HUES48 (cell line): ENCODE results near the gene SLC34A1.
A peak's percentile ranks its signal among the peaks of the same experiment; 100 is the strongest.
"Not testable (repeated sequence)": the region's sequence is repeated elsewhere in the genome, so short reads cannot be mapped to it uniquely, and the experiment has no call there.

Experiments used
- H3K27ac ChIP-seq: one replicate; pipeline ENCODE4 v1.7.0; 2013; ENCODE audit warnings: low read depth, low read length, inconsistent platforms
- H3K27me3 ChIP-seq: 2 replicates; pipeline ENCODE4 v1.6.1; 2013; ENCODE audit warnings: mild to moderate bottlenecking, low read length; ENCODE audit not compliant: control insufficient read depth, insufficient read depth
- H3K36me3 ChIP-seq: 2 replicates; pipeline ENCODE4 v1.6.1; 2013; ENCODE audit warnings: low read length; ENCODE audit not compliant: control insufficient read depth, insufficient read depth
- H3K4me1 ChIP-seq: 2 replicates; pipeline ENCODE4 v1.6.1; 2013; ENCODE audit warnings: mild to moderate bottlenecking, low read length; ENCODE audit not compliant: control insufficient read depth, insufficient read depth
- H3K4me3 ChIP-seq: 2 replicates; pipeline ENCODE4 v1.5.1; 2013; ENCODE audit warnings: mild to moderate bottlenecking, low read depth, low read length
- H3K9ac ChIP-seq: 2 replicates; pipeline ENCODE4 v1.6.1; 2013; ENCODE audit warnings: mild to moderate bottlenecking, low read depth, low read length, moderate library complexity
- H3K9me3 ChIP-seq: 2 replicates; pipeline ENCODE4 v1.6.1; 2013; ENCODE audit warnings: low read length; ENCODE audit not compliant: control insufficient read depth, insufficient read depth

The SLC34A1 gene

GRCh38 chr5:177419046-177419445, 34.8 kb downstream of the SLC34A1 start:
- Histone ChIP-seq H3K4me3 (no peak overlapping the region), H3K27ac (no peak overlapping the region), H3K36me3 (no peaks in the 10 kb centered on the region), H3K9me3 (no peaks in the 10 kb centered on the region), H3K4me1 (no peaks in the 10 kb centered on the region), H3K9ac (no peak overlapping the region), H3K27me3 (peaks cover 5% of the 10 kb centered on the region; the same call in 1 of the 2 replicates)

DNA sequence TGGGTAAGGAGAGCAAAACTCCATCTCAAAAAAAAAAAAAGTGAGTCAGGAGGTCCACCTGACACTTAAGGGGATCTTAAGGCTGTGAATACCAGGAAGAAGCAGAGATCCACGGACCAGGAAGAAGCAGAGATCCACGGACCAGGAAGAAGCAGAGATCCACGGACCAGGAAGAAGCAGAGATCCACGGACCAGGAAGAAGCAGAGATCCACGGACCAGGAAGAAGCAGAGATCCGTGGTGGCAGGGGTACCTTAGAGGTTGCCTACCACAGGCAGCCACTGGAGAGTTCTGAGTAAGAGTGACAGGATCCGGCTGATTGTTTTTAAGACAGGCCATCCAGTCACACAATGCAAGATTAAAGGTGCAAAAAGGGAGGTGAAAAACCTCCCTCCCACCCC, 36.2 kb downstream of the SLC34A1 start:
- H3K27me3 ChIP-seq, H3K27ac ChIP-seq, H3K9ac ChIP-seq, H3K9me3 ChIP-seq, H3K36me3 ChIP-seq, H3K4me1 ChIP-seq, H3K4me3 ChIP-seq: not testable (repeated sequence)

GRCh38 chr5:177421062-177421798, 37.0 kb downstream of the SLC34A1 start:
- no peak overlapping the region for H3K27ac ChIP-seq

GRCh38 chr5:177423671-177424070, 39.4 kb downstream of the SLC34A1 start:
- no peaks in the 10 kb centered on the region for H3K9me3 ChIP-seq
- H3K36me3 ChIP-seq, result no peaks in the 10 kb centered on the region

More at GRCh38 chr5:177421062-177421798, 37.0 kb downstream of the SLC34A1 start:
- H3K4me3 ChIP-seq, result no peak overlapping the region
- no peaks in the 10 kb centered on the region for H3K36me3 ChIP-seq
- no peak overlapping the region for H3K9ac ChIP-seq
- H3K4me1 ChIP-seq, result peaks cover 4% of the 10 kb centered on the region; the same call in 1 of the 2 replicates
- no peaks in the 10 kb centered on the region for H3K9me3 ChIP-seq
- H3K27me3 ChIP-seq, result peaks cover 4% of the 10 kb centered on the region; the same call in 1 of the 2 replicates

DNA sequence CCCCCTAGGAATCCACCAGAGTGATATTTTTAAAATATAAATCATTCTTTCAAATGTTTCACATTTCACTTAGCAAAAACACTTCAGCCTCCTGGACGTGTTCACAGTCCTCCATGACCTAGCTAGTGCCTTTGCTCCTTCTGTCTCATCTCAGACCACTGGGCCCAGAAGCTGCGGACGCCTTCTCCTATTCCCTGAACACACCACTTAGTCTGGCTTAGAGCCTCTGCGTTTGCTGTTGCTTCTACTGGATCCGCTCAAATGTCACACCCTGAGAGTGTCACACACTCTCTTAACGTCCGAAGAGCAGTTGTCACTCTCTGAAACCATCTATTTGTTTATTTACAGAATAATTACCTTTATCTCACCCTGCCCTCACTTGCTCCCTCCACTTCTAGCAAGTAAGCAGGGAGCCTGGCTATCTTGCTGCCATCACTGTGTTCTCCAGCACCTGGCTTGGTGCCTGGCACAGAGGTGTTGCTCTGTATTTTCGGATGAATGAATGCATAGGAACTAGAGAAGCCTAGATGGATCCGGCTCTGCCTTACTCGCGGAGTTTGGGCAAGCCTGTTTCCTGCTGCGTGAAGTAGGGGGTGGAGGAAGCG, 41.1 kb downstream of the SLC34A1 start:
- Histone ChIP-seq H3K27ac (peak overlapping the region; percentile 97), H3K4me3 (peak overlapping the region; percentile 69), H3K27me3 (no peaks in the 10 kb centered on the region), H3K4me1 (peaks cover 13% of the 10 kb centered on the region), H3K9ac (peak overlapping the region; percentile 79), H3K36me3 (peaks cover 5% of the 10 kb centered on the region), H3K9me3 (no peaks in the 10 kb centered on the region)

More at GRCh38 chr5:177423671-177424070, 39.4 kb downstream of the SLC34A1 start:
- H3K27ac ChIP-seq, result no peak overlapping the region
- no peaks in the 10 kb centered on the region for H3K27me3 ChIP-seq
- H3K4me1 ChIP-seq, result peaks cover 13% of the 10 kb centered on the region
- H3K9ac ChIP-seq, result no peak overlapping the region
- no peak overlapping the region for H3K4me3 ChIP-seq

- Histone ChIP-seq H3K27ac (peak overlapping the region; percentile 97), H3K4me3 (peak overlapping the region; percentile 69), H3K36me3 (peaks cover 12% of the 10 kb centered on the region), H3K9me3 (no peaks in the 10 kb centered on the region), H3K9ac (peak overlapping the region; percentile 79), H3K27me3 (no peaks in the 10 kb centered on the region), H3K4me1 (peaks cover 13% of the 10 kb centered on the region)
These were observed 41.7 kb downstream of the SLC34A1 start for GRCh38 chr5:177425801-177426565.

GRCh38 chr5:177426566-177427210, 42.5 kb downstream of the SLC34A1 start, which contains the start of gene GRK6:
Gene GRK6 (plus strand): TSS chr5:177426676. CDS start chr5:177426846, 170 bp downstream.
- H3K36me3 ChIP-seq, result peaks cover 19% of the 10 kb centered on the region
- H3K9ac ChIP-seq, result peak within 1 kb of the TSS; percentile 97
- H3K4me1 ChIP-seq, result peaks cover 13% of the 10 kb centered on the region
- peak within 1 kb of the TSS; percentile 87 for H3K4me3 ChIP-seq
- no peaks in the 10 kb centered on the region for H3K27me3 ChIP-seq
- no peaks in the 10 kb centered on the region for H3K9me3 ChIP-seq
- H3K27ac ChIP-seq, result peak within 1 kb of the TSS; percentile 97

DNA sequence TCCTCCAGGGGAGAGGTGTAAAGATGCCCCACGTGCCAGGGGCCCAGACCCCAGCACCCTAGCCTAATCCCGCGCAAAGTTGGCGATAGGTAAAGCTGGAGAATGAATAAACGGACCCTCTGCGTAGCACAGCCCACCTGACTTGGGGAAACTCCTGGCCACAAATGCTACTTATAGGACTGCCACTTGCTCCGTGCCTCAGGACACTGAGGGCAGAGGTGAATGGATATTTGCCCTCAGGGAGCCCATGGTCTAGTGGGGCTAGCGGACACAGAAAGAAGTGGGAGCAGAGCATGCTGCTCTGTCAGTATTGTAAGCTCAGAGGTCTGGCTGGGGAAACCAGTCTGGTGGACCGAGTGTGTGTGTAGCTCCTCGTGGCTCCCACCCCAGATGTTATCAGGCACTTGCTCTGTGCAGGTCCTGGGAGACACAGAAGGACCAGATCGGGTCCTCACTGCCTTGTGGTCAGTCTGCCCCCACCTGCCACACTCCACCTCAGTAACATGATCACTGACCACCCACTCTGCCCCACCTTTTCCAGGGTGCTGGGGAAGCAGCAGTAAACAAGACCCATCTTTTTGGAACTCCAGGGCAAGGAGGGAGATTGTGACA, 43.1 kb downstream of the SLC34A1 start:
- peaks cover 25% of the 10 kb centered on the region for H3K36me3 ChIP-seq
- peak overlapping the region; percentile 87 for H3K4me3 ChIP-seq
- no peaks in the 10 kb centered on the region for H3K27me3 ChIP-seq
- peak overlapping the region; percentile 86 for H3K27ac ChIP-seq
- peak overlapping the region; percentile 97 for H3K9ac ChIP-seq
- H3K9me3 ChIP-seq, result no peaks in the 10 kb centered on the region
- H3K4me1 ChIP-seq, result peaks cover 13% of the 10 kb centered on the region

DNA sequence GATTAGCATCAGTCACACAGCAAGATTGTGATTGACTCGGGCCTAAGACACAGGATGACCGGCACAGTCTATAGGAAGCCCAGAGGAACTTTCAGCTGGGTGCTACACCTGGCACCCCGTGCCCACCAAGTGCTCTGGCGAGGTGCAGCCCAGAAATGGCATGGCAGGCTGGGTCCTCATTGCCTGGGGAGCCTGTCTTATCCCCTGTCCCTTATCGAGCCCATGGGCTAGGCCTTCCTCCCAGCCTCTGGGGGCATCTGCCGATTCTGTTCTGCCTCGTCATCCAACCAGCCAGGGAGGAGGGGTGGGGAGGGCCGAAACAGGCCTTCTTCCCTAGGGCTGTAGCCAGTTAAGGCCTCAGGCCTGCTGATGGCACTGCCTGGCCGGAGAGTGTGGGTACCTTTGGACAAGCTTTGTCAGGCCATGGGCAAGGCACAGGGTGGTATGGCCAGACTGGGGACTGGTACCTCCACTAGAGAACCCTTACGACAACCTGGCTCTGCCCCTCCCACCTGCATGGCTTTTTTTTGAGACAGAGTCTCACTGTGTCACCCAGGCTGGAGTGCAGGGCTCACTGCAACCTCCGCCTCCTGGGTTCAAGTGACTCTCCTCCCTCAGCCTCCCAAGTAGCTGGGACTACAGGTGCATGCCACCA, 43.8 kb downstream of the SLC34A1 start:
- H3K27ac ChIP-seq, result no peak overlapping the region
- peaks cover 13% of the 10 kb centered on the region for H3K4me1 ChIP-seq
- H3K36me3 ChIP-seq, result peaks cover 32% of the 10 kb centered on the region
- no peaks in the 10 kb centered on the region for H3K9me3 ChIP-seq
- H3K27me3 ChIP-seq, result no peaks in the 10 kb centered on the region
- H3K4me3 ChIP-seq, result peak overlapping the region; percentile 87; the same call in 1 of the 2 replicates
- H3K9ac ChIP-seq, result no peak overlapping the region
